NB4 (cell line): ENCODE data around the gene ARSB.

ENCODE experiments used
- POLR2A ChIP-seq: IDR thresholded peaks from 2 replicates; pipeline ENCODE4 v1.6.1; 2011; ENCODE audit warnings: mild to moderate bottlenecking; ENCODE audit not compliant: insufficient read length; ENCODE audit errors: extremely low read depth
- TF ChIP-seq, protein P1 (sequence below): IDR thresholded peaks from one replicate; pipeline ENCODE4 v1.5.1; 2012; ENCODE audit warnings: low read depth, low read length

DNA sequence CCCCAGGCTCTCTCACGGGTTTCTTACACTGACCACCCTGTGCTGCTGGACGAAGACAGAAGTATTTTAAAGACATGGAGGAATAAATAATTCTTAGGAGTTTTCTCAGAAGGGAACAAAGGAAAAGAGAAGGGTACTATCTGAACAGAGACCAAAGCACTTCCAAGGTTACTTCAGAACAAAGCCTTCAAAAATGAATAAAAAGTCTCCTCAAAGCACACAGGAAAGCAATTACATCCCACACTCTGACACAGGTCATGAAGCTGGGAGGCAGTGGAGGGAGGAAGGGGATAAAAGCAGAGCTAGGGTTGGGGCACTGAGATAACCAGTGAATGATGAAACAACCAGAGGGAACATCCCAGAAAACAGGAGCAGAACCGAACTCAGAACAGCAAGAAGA is 151.8 kb downstream of the ARSB start:
- TF ChIP-seq, protein P1, sequence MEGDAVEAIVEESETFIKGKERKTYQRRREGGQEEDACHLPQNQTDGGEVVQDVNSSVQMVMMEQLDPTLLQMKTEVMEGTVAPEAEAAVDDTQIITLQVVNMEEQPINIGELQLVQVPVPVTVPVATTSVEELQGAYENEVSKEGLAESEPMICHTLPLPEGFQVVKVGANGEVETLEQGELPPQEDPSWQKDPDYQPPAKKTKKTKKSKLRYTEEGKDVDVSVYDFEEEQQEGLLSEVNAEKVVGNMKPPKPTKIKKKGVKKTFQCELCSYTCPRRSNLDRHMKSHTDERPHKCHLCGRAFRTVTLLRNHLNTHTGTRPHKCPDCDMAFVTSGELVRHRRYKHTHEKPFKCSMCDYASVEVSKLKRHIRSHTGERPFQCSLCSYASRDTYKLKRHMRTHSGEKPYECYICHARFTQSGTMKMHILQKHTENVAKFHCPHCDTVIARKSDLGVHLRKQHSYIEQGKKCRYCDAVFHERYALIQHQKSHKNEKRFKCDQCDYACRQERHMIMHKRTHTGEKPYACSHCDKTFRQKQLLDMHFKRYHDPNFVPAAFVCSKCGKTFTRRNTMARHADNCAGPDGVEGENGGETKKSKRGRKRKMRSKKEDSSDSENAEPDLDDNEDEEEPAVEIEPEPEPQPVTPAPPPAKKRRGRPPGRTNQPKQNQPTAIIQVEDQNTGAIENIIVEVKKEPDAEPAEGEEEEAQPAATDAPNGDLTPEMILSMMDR = no peak
- no peak for TF ChIP-seq POLR2A
